Vagina (tissue), 2 donors: Measurements from ENCODE around the gene RPS19. TPM values are rescaled to one million over a fixed set of nuclear protein-coding genes. Genes with fewer than 3 reads are reported as not detected.

Source experiments
- DNase-seq, 2 donors: peaks; one replicate each; pipeline ENCODE4 v3.0.0-alpha.2; 2017; ENCODE audit errors: extremely low spot score in 2 of 2
- H3K27ac ChIP-seq: fragments of 200-600 bp; sonication (generic); one replicate; pipeline ENCODE4 v1.5.1; 2019
- H3K27me3 ChIP-seq: fragments of 200-600 bp; sonication (generic); one replicate; pipeline ENCODE4 v1.5.1; 2019
- H3K36me3 ChIP-seq, 2 donors: fragments of 200-600 bp; sonication (generic); one replicate each; pipeline ENCODE4 v1.5.1; 2017 to 2019
- H3K4me1 ChIP-seq: fragments of 200-600 bp; sonication (generic); one replicate; pipeline ENCODE4 v1.5.1; 2019
- H3K4me3 ChIP-seq, 2 donors: fragments of 200-600 bp; sonication (generic); 1 replicate in 1 of 2; 2 replicates in 1 of 2; pipeline ENCODE4 v1.5.1; 2016 to 2019
- H3K9me3 ChIP-seq: fragments of 200-600 bp; sonication (generic); one replicate; pipeline ENCODE4 v1.5.1; 2019
- POLR2A ChIP-seq, 2 donors: fragments of 450-650 bp; IDR thresholded peaks; one replicate each; pipeline ENCODE4 v1.6.1; 2017; ENCODE audit warnings: antibody characterized with exemption in 2 of 2, mild to moderate bottlenecking in 2 of 2, moderate library complexity in 2 of 2
- POLR2AphosphoS5 ChIP-seq, 2 donors: sonication (generic); formaldehyde crosslinking; IDR thresholded peaks; one replicate each; pipeline ENCODE4 v1.9.0; 2017; ENCODE audit warnings: antibody characterized with exemption in 2 of 2, mild to moderate bottlenecking in 2 of 2, low read depth in 1 of 2; ENCODE audit not compliant: insufficient read depth in 1 of 2
- intact Hi-C: fragments of 100-400 bp; cut with DNase I; formaldehyde crosslinking; loops from one replicate; pipeline ENCODE4 v1.15.1; 2023
- total RNA-seq: library from RNA; depleted of rRNA; stranded (reverse); fragments of >200 nt; gene quantifications from one replicate; pipeline ENCODE4 v1.2.3, GENCODE V29; 2016
- TF ChIP-seq, protein P1 (sequence below), 3 experiments: fragments of 450-650 bp in 2 of 3; fragments of 200-600 bp in 1 of 3; sonication (generic) in 1 of 3; IDR thresholded peaks; one replicate each; pipeline ENCODE4 v1.5.1; 2017 to 2019; ENCODE audit warnings: antibody characterized with exemption in 3 of 3, mild to moderate bottlenecking in 2 of 3, moderate library complexity in 2 of 3

The RPS19 gene
- total RNA-seq, 1 donor from 2014 or later = 1,554 TPM

DNA sequence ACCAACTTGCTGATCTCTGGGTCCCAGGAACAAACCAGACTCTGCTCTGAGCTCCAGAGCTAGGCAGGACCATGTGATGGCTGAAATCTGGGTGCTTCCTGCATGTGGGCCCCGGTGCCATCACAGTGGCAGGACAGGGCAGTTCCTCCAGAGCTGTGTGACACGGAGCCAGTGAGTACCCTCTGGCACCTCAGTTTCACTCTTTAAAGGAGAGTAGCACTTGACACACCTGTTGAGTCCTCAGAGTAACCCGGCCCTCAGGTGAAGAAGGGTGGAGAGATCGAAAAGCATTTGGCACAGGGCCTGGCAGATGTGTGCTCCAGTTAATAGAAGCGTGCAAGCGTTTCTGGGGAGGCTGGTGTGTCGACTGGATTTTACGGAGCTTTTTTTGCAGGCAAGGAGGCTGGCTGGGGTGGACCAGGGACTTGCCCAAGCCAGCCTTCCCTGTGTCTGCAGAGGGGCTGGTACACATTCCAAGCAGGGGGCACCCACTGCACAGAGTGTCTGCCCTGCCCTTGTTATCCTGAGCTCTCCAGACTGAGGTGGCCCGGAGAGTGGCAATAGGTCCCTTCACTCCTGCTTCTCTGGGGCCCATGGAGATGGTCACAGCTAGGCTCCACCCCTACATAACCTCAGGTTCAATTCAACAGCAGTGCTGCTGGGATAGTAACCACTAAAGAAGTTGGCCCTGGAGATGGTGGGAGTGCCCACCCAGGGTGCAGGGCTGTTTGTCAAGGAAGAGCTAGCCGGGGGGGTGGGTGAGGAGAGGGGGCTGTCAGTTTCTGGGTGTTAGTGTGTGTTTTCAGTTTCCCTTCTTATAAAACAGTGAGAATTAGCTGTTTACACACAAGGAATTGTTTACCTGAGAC is 8.3 kb downstream of the RPS19 start:
- peaks cover 48% of the 10 kb centered on the region for H3K4me1 ChIP-seq
- TF ChIP-seq, protein P1, sequence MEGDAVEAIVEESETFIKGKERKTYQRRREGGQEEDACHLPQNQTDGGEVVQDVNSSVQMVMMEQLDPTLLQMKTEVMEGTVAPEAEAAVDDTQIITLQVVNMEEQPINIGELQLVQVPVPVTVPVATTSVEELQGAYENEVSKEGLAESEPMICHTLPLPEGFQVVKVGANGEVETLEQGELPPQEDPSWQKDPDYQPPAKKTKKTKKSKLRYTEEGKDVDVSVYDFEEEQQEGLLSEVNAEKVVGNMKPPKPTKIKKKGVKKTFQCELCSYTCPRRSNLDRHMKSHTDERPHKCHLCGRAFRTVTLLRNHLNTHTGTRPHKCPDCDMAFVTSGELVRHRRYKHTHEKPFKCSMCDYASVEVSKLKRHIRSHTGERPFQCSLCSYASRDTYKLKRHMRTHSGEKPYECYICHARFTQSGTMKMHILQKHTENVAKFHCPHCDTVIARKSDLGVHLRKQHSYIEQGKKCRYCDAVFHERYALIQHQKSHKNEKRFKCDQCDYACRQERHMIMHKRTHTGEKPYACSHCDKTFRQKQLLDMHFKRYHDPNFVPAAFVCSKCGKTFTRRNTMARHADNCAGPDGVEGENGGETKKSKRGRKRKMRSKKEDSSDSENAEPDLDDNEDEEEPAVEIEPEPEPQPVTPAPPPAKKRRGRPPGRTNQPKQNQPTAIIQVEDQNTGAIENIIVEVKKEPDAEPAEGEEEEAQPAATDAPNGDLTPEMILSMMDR (IDR thresholded peaks at IDR 0.05) = no peak
- TF ChIP-seq POLR2AphosphoS5 (IDR thresholded peaks at IDR 0.05; ENCODE audit: insufficient read depth in 1 of 2, low read depth in 1 of 2) (no peak), POLR2A (IDR thresholded peaks at IDR 0.05) (no peak)
- intact Hi-C loops = no loop called here
- no peak overlapping the region for H3K4me3 ChIP-seq
- H3K27ac ChIP-seq = no peak overlapping the region
- no peaks in the 10 kb centered on the region for H3K9me3 ChIP-seq
- DNase-seq = no peak
- H3K27me3 ChIP-seq = no peaks in the 10 kb centered on the region
- H3K36me3 ChIP-seq = peaks cover 3 to 63% of the 10 kb centered on the region in 2 donors

DNA sequence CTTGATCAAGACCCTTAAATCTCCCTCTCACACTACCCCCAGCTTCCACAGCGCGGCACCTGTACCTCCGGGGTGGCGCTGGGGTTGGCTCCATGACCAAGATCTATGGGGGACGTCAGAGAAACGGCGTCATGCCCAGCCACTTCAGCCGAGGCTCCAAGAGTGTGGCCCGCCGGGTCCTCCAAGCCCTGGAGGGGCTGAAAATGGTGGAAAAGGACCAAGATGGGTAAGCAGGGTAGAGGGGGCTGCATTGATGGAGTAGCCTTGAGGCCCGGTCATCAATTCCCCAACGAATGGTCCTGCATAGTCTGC is 8.9 kb downstream of the RPS19 start:
- H3K27me3 ChIP-seq = no peaks in the 10 kb centered on the region
- DNase-seq = no peak
- H3K27ac ChIP-seq = no peak overlapping the region
- no peaks in the 10 kb centered on the region for H3K9me3 ChIP-seq
- H3K36me3 ChIP-seq = peaks cover 3 to 57% of the 10 kb centered on the region in 2 donors
- H3K4me1 ChIP-seq = peaks cover 43% of the 10 kb centered on the region
- H3K4me3 ChIP-seq = no peak overlapping the region
- intact Hi-C loops = no loop called here
- TF ChIP-seq POLR2AphosphoS5 (IDR thresholded peaks at IDR 0.05; ENCODE audit: insufficient read depth in 1 of 2, low read depth in 1 of 2) = no peak
- TF ChIP-seq, protein P1 (IDR thresholded peaks at IDR 0.05) = no peak
- no peak for TF ChIP-seq POLR2A (IDR thresholded peaks at IDR 0.05)

DNA sequence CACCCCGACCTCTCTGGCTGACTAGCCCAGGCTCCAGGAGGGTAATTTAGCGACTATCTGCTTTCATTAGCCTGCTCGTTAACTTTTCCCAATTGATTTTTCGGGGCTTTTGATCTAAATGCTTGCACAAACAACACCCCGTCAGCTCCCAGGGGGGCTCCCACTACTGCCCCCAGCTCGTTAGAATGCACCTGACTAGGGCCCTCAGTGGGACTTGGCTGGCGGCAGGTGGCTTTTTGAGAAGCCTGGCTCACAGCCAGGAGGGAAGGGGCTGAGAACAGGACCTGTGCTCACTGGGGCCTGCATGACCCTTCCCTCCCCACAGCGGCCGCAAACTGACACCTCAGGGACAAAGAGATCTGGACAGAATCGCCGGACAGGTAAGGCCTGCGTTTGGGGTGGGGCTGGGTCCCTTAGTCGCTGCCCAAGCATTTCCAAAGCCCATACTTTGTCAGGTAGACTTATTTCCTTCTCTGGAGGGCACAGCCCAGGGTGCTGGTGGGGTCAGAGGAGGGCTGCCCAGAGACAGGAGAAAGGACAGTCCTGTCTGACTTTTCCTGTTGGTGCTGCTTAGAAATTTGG is 9.4 kb downstream of the RPS19 start:
- Histone ChIP-seq H3K27ac (no peak overlapping the region), H3K9me3 (no peaks in the 10 kb centered on the region), H3K4me3 (no peak overlapping the region), H3K4me1 (peaks cover 38% of the 10 kb centered on the region), H3K36me3 (peaks cover 3 to 52% of the 10 kb centered on the region in 2 donors), H3K27me3 (no peaks in the 10 kb centered on the region)
- intact Hi-C loops = no loop called here
- TF ChIP-seq, protein P1 (IDR thresholded peaks at IDR 0.05) = no peak
- DNase-seq = no peak

DNA sequence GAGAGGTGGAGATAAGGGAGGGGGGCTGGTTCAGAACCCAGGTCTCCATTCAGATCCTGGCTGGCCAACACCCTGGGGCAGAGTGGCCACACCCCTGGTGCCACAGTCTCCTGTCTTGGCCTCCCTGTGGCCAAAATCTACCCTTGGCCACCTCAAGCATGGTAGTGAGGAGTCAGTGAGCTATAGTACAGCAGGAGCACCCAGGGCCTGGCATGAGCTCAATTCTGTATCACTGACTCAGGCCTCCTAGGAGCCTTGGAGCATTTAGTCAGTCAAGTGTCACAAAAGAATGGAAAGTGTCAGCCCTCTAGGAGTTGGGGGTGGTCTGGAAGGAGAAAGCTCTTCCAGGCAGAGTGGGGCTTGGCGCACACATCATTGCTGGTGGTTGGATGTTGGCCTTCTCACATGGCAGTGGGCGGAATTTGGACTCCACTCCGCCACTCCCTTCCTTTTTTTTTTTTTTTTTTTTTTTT is 10.4 kb downstream of the RPS19 start:
- peaks cover 32% of the 10 kb centered on the region for H3K4me1 ChIP-seq
- no peaks in the 10 kb centered on the region for H3K27me3 ChIP-seq
- H3K9me3 ChIP-seq = no peaks in the 10 kb centered on the region
- H3K4me3 ChIP-seq = no peak overlapping the region
- TF ChIP-seq, protein P1 (IDR thresholded peaks at IDR 0.05) = no peak
- TF ChIP-seq POLR2A (IDR thresholded peaks at IDR 0.05) = no peak
- intact Hi-C loops = loop anchor here (5.0 kb wide), 1 partner anchor 1068 kb away; no protein-coding TSS in a partner anchor
- DNase-seq = no peak
- H3K36me3 ChIP-seq = peaks cover 3 to 43% of the 10 kb centered on the region in 2 donors
- no peak overlapping the region for H3K27ac ChIP-seq
